K562 (cell line): Measurements from ENCODE around the gene PFDN2.

Experiments
- ATF3 ChIP-seq, 2 experiments: fragments of 450-650 bp in 1 of 2; sonication (generic) in 1 of 2; formaldehyde crosslinking in 1 of 2; IDR thresholded peaks in 1 of 2; conservative IDR thresholded peaks in 1 of 2; 2 replicates each; pipeline versions ENCODE4 v1.6.1 to v1.8.1; 2016 to 2023; ENCODE audit warnings: mild to moderate bottlenecking in 2 of 2, moderate library complexity in 2 of 2, inconsistent platforms in 1 of 2, missing genetic modification reagents in 1 of 2
- CBFA2T3 ChIP-seq: fragments of 450-650 bp; IDR thresholded peaks from 2 replicates; pipeline ENCODE4 v1.6.1; 2017
- CHD2 ChIP-seq: IDR thresholded peaks from 2 replicates; pipeline ENCODE4 v1.6.1; 2011; ENCODE audit warnings: low read depth, low read length
- CREB1 ChIP-seq, 2 experiments: sonication (generic) in 1 of 2; formaldehyde crosslinking in 1 of 2; IDR thresholded peaks; 2 replicates each; pipeline versions ENCODE4 v1.6.1 to v1.8.0; 2012 to 2022; ENCODE audit warnings: inconsistent platforms in 1 of 2, mild to moderate bottlenecking in 1 of 2, missing genetic modification reagents in 1 of 2, moderate library complexity in 1 of 2
- CREM ChIP-seq: IDR thresholded peaks from 2 replicates; pipeline ENCODE4 v1.6.1; 2014; ENCODE audit warnings: antibody characterized with exemption, low read depth
- CTCF ChIP-seq, 3 experiments: IDR thresholded peaks in 2 of 3; conservative IDR thresholded peaks in 1 of 3; 2 replicates each; pipeline ENCODE4 v1.5.1; 2011 to 2012; ENCODE audit warnings: low read length in 3 of 3, mild to moderate bottlenecking in 3 of 3, control low read depth in 2 of 3, improper control_type of control experiment in 1 of 3, inconsistent platforms in 1 of 3, low read depth in 1 of 3, mixed read lengths in 1 of 3, moderate library complexity in 1 of 3; ENCODE audit not compliant: insufficient read depth in 2 of 3
- DDX20 ChIP-seq: fragments of 450-650 bp; IDR thresholded peaks from 2 replicates; pipeline ENCODE4 v1.6.1; 2016; ENCODE audit warnings: missing genetic modification characterization, low read depth, mild to moderate bottlenecking, missing compliant biosample characterization, moderate library complexity
- EZH2 ChIP-seq: IDR thresholded peaks from 2 replicates; pipeline ENCODE4 v1.6.1; 2012; ENCODE audit warnings: low read depth, mild to moderate bottlenecking, inconsistent platforms, low read length, borderline replicate concordance
- PCBP1 ChIP-seq: fragments of 200-400 bp; formaldehyde crosslinking; IDR thresholded peaks from 2 replicates; pipeline ENCODE4 v1.6.1; 2018; ENCODE audit warnings: mild to moderate bottlenecking, low read depth, low read length; ENCODE audit not compliant: poor library complexity, severe bottlenecking
- POLR2A ChIP-seq: fragments of 450-650 bp; conservative IDR thresholded peaks from 2 replicates; pipeline ENCODE4 v1.6.1; 2016
- SIRT6 ChIP-seq: IDR thresholded peaks from one replicate; pipeline ENCODE4 v1.6.1; 2012; ENCODE audit warnings: low read depth, mild to moderate bottlenecking, control low read depth, inconsistent platforms, low read length, moderate library complexity
- SP1 ChIP-seq: sonication (generic); formaldehyde crosslinking; IDR thresholded peaks from 2 replicates; pipeline ENCODE4 v1.8.1; 2022; ENCODE audit warnings: mild to moderate bottlenecking, missing genetic modification reagents
- ZNF12 ChIP-seq: sonication (generic); formaldehyde crosslinking; IDR thresholded peaks from 2 replicates; pipeline ENCODE4 v1.4.0; 2020; ENCODE audit warnings: mild to moderate bottlenecking, missing genetic modification reagents

- TF ChIP-seq POLR2A (no peak), ATF3 (IDR thresholded peaks at IDR 0.05) (no peak), ATF3 (CRISPR knock-in tag; conservative IDR thresholded peaks at IDR 0.05) (no peak), DDX20 (tag) (no peak), CHD2 (no peak), CREM (no peak), CBFA2T3 (no peak), CTCF (IDR thresholded peaks at IDR 0.05 in 2 of 3, conservative IDR thresholded peaks at IDR 0.05 in 1 of 3; ENCODE audit: insufficient read depth in 2 of 3, low read depth in 1 of 3, low read length in 3 of 3) (no peak), ZNF12 (CRISPR knock-in tag) (no peak), SP1 (CRISPR knock-in tag) (no peak), CREB1 (IDR thresholded peaks at IDR 0.05) (no peak), CREB1 (CRISPR knock-in tag; IDR thresholded peaks at IDR 0.05) (no peak), EZH2 (no peak), PCBP1 (no peak), SIRT6 (no peak)
Measured at GRCh38 chr1:161163793-161164192, 46.0 kb upstream of the PFDN2 start.
